Ishikawa (cell line): ENCODE data around the gene LEO1.

Experiments used
- CEBPB ChIP-seq: IDR thresholded peaks from 2 replicates; pipeline ENCODE4 v1.6.1; 2012
- CREB1 ChIP-seq: IDR thresholded peaks from 2 replicates; pipeline ENCODE4 v1.6.1; 2012; ENCODE audit warnings: low read depth
- EGR1 ChIP-seq: IDR thresholded peaks from 2 replicates; pipeline ENCODE4 v1.6.1; 2012
- EP300 ChIP-seq: IDR thresholded peaks from 2 replicates; pipeline ENCODE4 v1.6.1; 2012; ENCODE audit warnings: borderline replicate concordance
- FOXM1 ChIP-seq: IDR thresholded peaks from 2 replicates; pipeline ENCODE4 v1.6.1; 2012; ENCODE audit warnings: low read depth, borderline replicate concordance
- NFIC ChIP-seq: IDR thresholded peaks from 2 replicates; pipeline ENCODE4 v1.6.1; 2012
- RAD21 ChIP-seq: IDR thresholded peaks from 2 replicates; pipeline ENCODE4 v1.6.1; 2012; ENCODE audit warnings: low read depth
- TAF1 ChIP-seq: IDR thresholded peaks from 2 replicates; pipeline ENCODE4 v1.6.1; 2012; ENCODE audit warnings: low read depth, mild to moderate bottlenecking
- TCF12 ChIP-seq: IDR thresholded peaks from 2 replicates; pipeline ENCODE4 v1.6.1; 2012; ENCODE audit warnings: low read depth
- TEAD4 ChIP-seq: IDR thresholded peaks from 2 replicates; pipeline ENCODE4 v1.6.1; 2012
- YY1 ChIP-seq: IDR thresholded peaks from 2 replicates; pipeline ENCODE4 v1.6.1; 2012; ENCODE audit warnings: low read depth
- TF ChIP-seq, protein P1 (sequence below): IDR thresholded peaks from 2 replicates; pipeline ENCODE4 v1.6.1; 2012; ENCODE audit warnings: low read depth, mild to moderate bottlenecking

DNA sequence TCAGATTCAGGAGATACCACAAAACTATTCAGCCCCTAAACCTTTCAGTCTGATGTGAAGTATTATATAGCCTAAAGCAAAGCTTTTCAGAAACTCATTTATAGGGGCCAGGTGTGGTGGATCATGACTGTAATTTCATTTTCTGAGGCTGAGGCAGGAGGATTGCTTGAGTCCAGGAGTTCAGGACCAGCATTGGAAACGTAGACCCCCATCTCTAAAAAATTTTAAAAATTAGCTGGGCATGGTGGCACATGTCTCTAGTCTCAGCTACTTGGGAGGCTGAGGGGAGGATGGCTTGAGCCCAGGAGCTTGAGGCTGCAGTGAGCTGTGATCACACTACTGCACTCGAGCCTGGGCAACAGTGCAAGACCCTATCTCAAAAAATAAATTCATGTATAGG lies 82.1 kb downstream of the LEO1 start:
- TF ChIP-seq TAF1 (no peak), TEAD4 (no peak), TCF12 (no peak), RAD21 (no peak), FOXM1 (no peak), CEBPB (no peak), YY1 (no peak), CREB1 (no peak), EP300 (no peak), NFIC (no peak), EGR1 (no peak)
- TF ChIP-seq, protein P1, sequence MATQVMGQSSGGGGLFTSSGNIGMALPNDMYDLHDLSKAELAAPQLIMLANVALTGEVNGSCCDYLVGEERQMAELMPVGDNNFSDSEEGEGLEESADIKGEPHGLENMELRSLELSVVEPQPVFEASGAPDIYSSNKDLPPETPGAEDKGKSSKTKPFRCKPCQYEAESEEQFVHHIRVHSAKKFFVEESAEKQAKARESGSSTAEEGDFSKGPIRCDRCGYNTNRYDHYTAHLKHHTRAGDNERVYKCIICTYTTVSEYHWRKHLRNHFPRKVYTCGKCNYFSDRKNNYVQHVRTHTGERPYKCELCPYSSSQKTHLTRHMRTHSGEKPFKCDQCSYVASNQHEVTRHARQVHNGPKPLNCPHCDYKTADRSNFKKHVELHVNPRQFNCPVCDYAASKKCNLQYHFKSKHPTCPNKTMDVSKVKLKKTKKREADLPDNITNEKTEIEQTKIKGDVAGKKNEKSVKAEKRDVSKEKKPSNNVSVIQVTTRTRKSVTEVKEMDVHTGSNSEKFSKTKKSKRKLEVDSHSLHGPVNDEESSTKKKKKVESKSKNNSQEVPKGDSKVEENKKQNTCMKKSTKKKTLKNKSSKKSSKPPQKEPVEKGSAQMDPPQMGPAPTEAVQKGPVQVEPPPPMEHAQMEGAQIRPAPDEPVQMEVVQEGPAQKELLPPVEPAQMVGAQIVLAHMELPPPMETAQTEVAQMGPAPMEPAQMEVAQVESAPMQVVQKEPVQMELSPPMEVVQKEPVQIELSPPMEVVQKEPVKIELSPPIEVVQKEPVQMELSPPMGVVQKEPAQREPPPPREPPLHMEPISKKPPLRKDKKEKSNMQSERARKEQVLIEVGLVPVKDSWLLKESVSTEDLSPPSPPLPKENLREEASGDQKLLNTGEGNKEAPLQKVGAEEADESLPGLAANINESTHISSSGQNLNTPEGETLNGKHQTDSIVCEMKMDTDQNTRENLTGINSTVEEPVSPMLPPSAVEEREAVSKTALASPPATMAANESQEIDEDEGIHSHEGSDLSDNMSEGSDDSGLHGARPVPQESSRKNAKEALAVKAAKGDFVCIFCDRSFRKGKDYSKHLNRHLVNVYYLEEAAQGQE, result no peak
